ENCODE measurements around the gene NALCN. TPM values are rescaled to one million over a fixed set of nuclear protein-coding genes. Genes with fewer than 3 reads are reported as not detected.

NALCN gene
- total and polyA plus RNA-seq, 12 donors, result 1.4 to 8.3 (median 3.1) TPM

DNA sequence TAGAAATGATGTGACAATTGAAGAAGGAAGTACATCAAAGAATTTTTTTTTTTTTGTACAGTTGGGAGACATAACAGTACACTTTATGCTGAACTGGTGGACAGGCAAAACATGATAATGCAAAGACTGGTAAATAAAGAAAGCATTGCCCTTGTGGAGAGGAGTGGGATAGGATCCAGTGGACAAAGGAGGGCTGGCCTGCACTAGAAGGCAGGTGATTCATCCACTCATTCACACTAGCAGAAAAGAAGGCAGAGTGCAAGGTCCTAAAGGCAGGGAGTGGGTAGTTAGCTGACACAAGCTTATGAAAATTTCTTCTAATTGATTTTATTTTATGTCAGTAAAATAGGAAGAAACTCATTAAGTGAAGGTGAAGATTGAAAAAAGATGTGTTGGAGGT lies 17.6 kb upstream of the NALCN start:
- H3K4me3 ChIP-seq, result no peak overlapping the region
- intact Hi-C loops (cut with DNase I), result no loop called here
- no peak for TF ChIP-seq POLR2A (IDR thresholded peaks at IDR 0.05)
- TF ChIP-seq, protein P1, sequence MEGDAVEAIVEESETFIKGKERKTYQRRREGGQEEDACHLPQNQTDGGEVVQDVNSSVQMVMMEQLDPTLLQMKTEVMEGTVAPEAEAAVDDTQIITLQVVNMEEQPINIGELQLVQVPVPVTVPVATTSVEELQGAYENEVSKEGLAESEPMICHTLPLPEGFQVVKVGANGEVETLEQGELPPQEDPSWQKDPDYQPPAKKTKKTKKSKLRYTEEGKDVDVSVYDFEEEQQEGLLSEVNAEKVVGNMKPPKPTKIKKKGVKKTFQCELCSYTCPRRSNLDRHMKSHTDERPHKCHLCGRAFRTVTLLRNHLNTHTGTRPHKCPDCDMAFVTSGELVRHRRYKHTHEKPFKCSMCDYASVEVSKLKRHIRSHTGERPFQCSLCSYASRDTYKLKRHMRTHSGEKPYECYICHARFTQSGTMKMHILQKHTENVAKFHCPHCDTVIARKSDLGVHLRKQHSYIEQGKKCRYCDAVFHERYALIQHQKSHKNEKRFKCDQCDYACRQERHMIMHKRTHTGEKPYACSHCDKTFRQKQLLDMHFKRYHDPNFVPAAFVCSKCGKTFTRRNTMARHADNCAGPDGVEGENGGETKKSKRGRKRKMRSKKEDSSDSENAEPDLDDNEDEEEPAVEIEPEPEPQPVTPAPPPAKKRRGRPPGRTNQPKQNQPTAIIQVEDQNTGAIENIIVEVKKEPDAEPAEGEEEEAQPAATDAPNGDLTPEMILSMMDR (IDR thresholded peaks at IDR 0.05), result no peak

DNA sequence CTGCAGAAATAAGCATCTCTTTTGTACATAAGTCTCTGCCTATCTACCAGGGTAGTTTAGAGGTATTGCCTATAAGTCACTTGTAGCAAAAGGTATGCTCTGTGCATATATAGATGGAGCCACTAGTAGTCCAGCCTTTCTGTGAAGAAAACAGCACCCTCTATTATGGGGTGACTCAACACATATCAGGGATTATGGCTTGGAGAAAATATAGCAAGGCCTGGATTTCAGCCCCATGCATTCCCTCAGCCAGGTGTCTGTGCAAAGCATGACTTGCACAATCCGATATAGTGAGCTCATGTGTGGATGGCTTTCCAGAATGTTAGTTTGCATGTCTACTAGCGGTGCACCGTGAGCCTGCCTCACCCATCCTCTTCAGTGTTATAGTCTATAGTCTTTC lies 13.4 kb upstream of the NALCN start:
- 91 to 95% (median 92%) methylated on average over 3 of the region's 3 CpGs for WGBS, 4 donors
- Histone ChIP-seq H3K27ac (no peak overlapping the region), H3K27me3 (no peaks in the 10 kb centered on the region), H3K4me3 (no peak overlapping the region), H3K9me3 (replicated peaks in 1 of 3) (no peaks in the 10 kb centered on the region), H3K36me3 (replicated peaks in 1 of 2) (no peaks in the 10 kb centered on the region), H3K4me1 (replicated peaks in 1 of 2) (no peaks in the 10 kb centered on the region)
- TF ChIP-seq, protein P1 (IDR thresholded peaks at IDR 0.05), result no peak
- DNase-seq, result no peak
- intact Hi-C loops (cut with DNase I), result no loop called here

More for the DNA sequence above, 17.6 kb upstream of the NALCN start:
- no peak for DNase-seq
- no peaks in the 10 kb centered on the region for H3K36me3 ChIP-seq (replicated peaks in 1 of 2)
- no peaks in the 10 kb centered on the region for H3K9me3 ChIP-seq (replicated peaks in 1 of 3)
- no peak overlapping the region for H3K27ac ChIP-seq
- no peaks in the 10 kb centered on the region for H3K4me1 ChIP-seq (replicated peaks in 1 of 2)
- no peaks in the 10 kb centered on the region for H3K27me3 ChIP-seq

GRCh38 chr13:101425623-101426022 lies 9.3 kb upstream of the NALCN start:
- no peaks in the 10 kb centered on the region for H3K36me3 ChIP-seq (replicated peaks in 1 of 2)
- H3K27ac ChIP-seq, result no peak overlapping the region
- intact Hi-C loops (cut with DNase I), result no loop called here
- WGBS, 4 donors, result 68 to 77% (median 69%) methylated on average over 10 of the region's 10 CpGs
- no peak overlapping the region for H3K4me3 ChIP-seq
- DNase-seq, result no peak
- TF ChIP-seq, protein P1 (IDR thresholded peaks at IDR 0.05), result no peak
- TF ChIP-seq POLR2A (IDR thresholded peaks at IDR 0.05), result no peak
- no peaks in the 10 kb centered on the region for H3K4me1 ChIP-seq (replicated peaks in 1 of 2)
- no peaks in the 10 kb centered on the region for H3K9me3 ChIP-seq (replicated peaks in 1 of 3)
- no peaks in the 10 kb centered on the region for H3K27me3 ChIP-seq

DNA sequence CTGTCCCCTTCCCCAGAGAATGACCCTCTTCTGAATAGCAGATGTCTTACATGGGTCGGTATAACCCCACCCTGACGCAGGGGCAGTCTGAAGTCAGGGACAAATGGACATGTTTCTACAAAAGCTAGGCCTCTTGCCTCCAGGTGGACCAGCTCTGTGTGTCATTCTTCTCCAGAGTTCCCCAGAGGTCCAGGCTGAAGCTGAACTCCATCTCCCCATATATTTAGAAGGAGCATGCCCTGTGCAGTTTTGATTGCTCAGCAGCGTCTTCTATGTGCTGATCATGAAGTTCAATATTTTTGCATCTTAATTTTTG lies 8.8 kb upstream of the NALCN start:
- no peaks in the 10 kb centered on the region for H3K9me3 ChIP-seq (replicated peaks in 1 of 3)
- WGBS, 4 donors, result 84 to 92% (median 91%) methylated on average over 1 to 3 of the region's 3 CpGs
- no peak overlapping the region for H3K27ac ChIP-seq
- H3K4me1 ChIP-seq (replicated peaks in 1 of 2), result no peaks in the 10 kb centered on the region
- no peak overlapping the region for H3K4me3 ChIP-seq
- intact Hi-C loops (cut with DNase I), result no loop called here
- DNase-seq, result no peak
- TF ChIP-seq, protein P1 (IDR thresholded peaks at IDR 0.05), result no peak
- TF ChIP-seq POLR2A (IDR thresholded peaks at IDR 0.05), result no peak
- no peaks in the 10 kb centered on the region for H3K27me3 ChIP-seq
- no peaks in the 10 kb centered on the region for H3K36me3 ChIP-seq (replicated peaks in 1 of 2)

All from adrenal gland (tissue), 12 donors.